PC-3 (cell line): ENCODE results near the gene HAPLN2. TPM values are rescaled to one million over a fixed set of nuclear protein-coding genes. Genes with fewer than 3 reads are reported as not detected.

ENCODE experiments used
- ATAC-seq: fragments of 200-7000 bp; cut with Tn5 transposase; 2 replicates; pipeline ENCODE4 v1.9.1; 2020; ENCODE audit warnings: mild to moderate bottlenecking, moderate library complexity
- BruUV-seq: library from RNA; stranded (reverse); fragments of 400-500 nt; replicated peaks from 2 replicates; lab custom pipeline; 2021; lab: Mats Ljungman, UMichigan
- CTCF ChIA-PET: fragments of 300-600 bp; sonication (Branson Sonifier 250); formaldehyde crosslinking; loops from one replicate; lab custom pipeline; 2022; ENCODE audit warnings: antibody characterized with exemption; lab: Charles Lee
- POLR2A ChIA-PET: fragments of 300-600 bp; sonication (Branson Sonifier 250); formaldehyde crosslinking; loops from one replicate; lab custom pipeline; 2022; ENCODE audit warnings: antibody characterized with exemption; ENCODE audit not compliant: unreplicated experiment; lab: Charles Lee
- DNase-seq: peaks from one replicate; pipeline ENCODE4 v3.0.0-alpha.2; 2015
- H2AFZ ChIP-seq: fragments of 300-600 bp; sonication (generic); 2 replicates; pipeline ENCODE4 v1.6.0; 2016; ENCODE audit warnings: antibody characterized with exemption, low read length
- H3F3A ChIP-seq: fragments of 300-600 bp; sonication (generic); one replicate; pipeline ENCODE4 v1.6.0; 2017; ENCODE audit warnings: antibody characterized with exemption, low read length, control low read depth, mild to moderate bottlenecking; ENCODE audit not compliant: unreplicated experiment
- H3K27ac ChIP-seq: fragments of 300-600 bp; sonication (generic); 2 replicates; pipeline ENCODE4 v1.5.1; 2016; ENCODE audit warnings: mild to moderate bottlenecking, low read length
- H3K27me3 ChIP-seq: fragments of 300-600 bp; sonication (generic); 2 replicates; pipeline ENCODE4 v1.6.1; 2016; ENCODE audit warnings: low read length, mixed read lengths
- H3K36me3 ChIP-seq: fragments of 300-600 bp; sonication (generic); 2 replicates; pipeline ENCODE4 v1.6.1; 2016; ENCODE audit warnings: low read depth, mixed run types, low read length, mixed read lengths
- H3K4me1 ChIP-seq: fragments of 300-600 bp; sonication (generic); 2 replicates; pipeline ENCODE4 v1.5.1; 2016; ENCODE audit warnings: low read length; ENCODE audit not compliant: insufficient read depth
- H3K4me2 ChIP-seq: fragments of 300-600 bp; sonication (generic); 2 replicates; pipeline ENCODE4 v1.6.0; 2016; ENCODE audit warnings: low read length
- H3K4me3 ChIP-seq: fragments of 300-600 bp; sonication (generic); 2 replicates; pipeline ENCODE4 v1.5.1; 2016; ENCODE audit warnings: mild to moderate bottlenecking, low read length, mixed read lengths
- H3K79me2 ChIP-seq: fragments of 300-600 bp; sonication (generic); 2 replicates; pipeline ENCODE4 v1.6.1; 2017; ENCODE audit warnings: low read length, mixed read lengths
- H3K9ac ChIP-seq: fragments of 300-600 bp; sonication (generic); 2 replicates; pipeline ENCODE4 v1.6.0; 2016; ENCODE audit warnings: mild to moderate bottlenecking, low read length
- H3K9me2 ChIP-seq: fragments of 300-600 bp; sonication (generic); replicated peaks from 2 replicates; pipeline ENCODE4 v1.6.1; 2016; ENCODE audit warnings: mixed run types, low read length, mixed read lengths
- H3K9me3 ChIP-seq: fragments of 300-600 bp; sonication (generic); 2 replicates; pipeline ENCODE4 v1.6.1; 2016; ENCODE audit warnings: low read length, mixed read lengths
- H4K20me1 ChIP-seq: fragments of 300-600 bp; sonication (generic); 2 replicates; pipeline ENCODE4 v1.6.1; 2016; ENCODE audit warnings: low read length, mixed read lengths
- CTCF ChIP-seq: fragments of 300-600 bp; sonication (generic); conservative IDR thresholded peaks from 2 replicates; pipeline ENCODE4 v1.5.1; 2017; ENCODE audit warnings: antibody characterized with exemption, low read depth, mild to moderate bottlenecking, low read length
- EZH2 ChIP-seq: fragments of 300-600 bp; sonication (generic); IDR thresholded peaks from one replicate; pipeline ENCODE4 v1.6.1; 2017; ENCODE audit warnings: antibody characterized with exemption, mild to moderate bottlenecking, low read length; ENCODE audit not compliant: unreplicated experiment
- EZH2phosphoT487 ChIP-seq: fragments of 300-600 bp; sonication (generic); IDR thresholded peaks from 2 replicates; pipeline ENCODE4 v1.6.1; 2018; ENCODE audit warnings: mild to moderate bottlenecking, antibody characterized with exemption, low read length, borderline replicate concordance
- intact Hi-C: fragments of 100-400 bp; cut with micrococcal nuclease; formaldehyde crosslinking; loops from 2 replicates; pipeline ENCODE4 v1.9.0; 2023
- total RNA-seq: library from RNA; depleted of rRNA; stranded (reverse); fragments of >200 nt; gene quantifications from 2 replicates; pipeline ENCODE4 v1.2.3, GENCODE V29; 2014

Gene HAPLN2
- total RNA-seq, 1 experiment from 2014 or later: 1.1 TPM

GRCh38 chr1:156645666-156646065 lies 26.5 kb downstream of the HAPLN2 start:
- Histone ChIP-seq H3K36me3 (no peaks in the 10 kb centered on the region), H3K27me3 (peaks cover 18% of the 10 kb centered on the region)
- POLR2A ChIA-PET: no interaction called here

GRCh38 chr1:156646738-156647211 lies 27.6 kb downstream of the HAPLN2 start:
- CTCF ChIA-PET: no interaction called here
- no peaks in the 10 kb centered on the region for H3K4me1 ChIP-seq
- ATAC-seq (no peak), DNase-seq (no peak)
- no peaks in the 10 kb centered on the region for H4K20me1 ChIP-seq
- H3K36me3 ChIP-seq: no peaks in the 10 kb centered on the region
- no peak overlapping the region for H3K4me3 ChIP-seq
- peaks cover 8% of the 10 kb centered on the region for H3K27me3 ChIP-seq
- H3K9me3 ChIP-seq: no peaks in the 10 kb centered on the region
- no peaks in the 10 kb centered on the region for H3K79me2 ChIP-seq
- BruUV-seq: no TSS peak
- H3K9me2 ChIP-seq: no peaks in the 10 kb centered on the region
- H2AFZ ChIP-seq: no peak overlapping the region
- no peak for TF ChIP-seq EZH2phosphoT487
- no peak for TF ChIP-seq EZH2
- no peak for TF ChIP-seq CTCF
- intact Hi-C loops: no loop called here
- H3K9ac ChIP-seq: no peak overlapping the region
- H3F3A ChIP-seq: no peaks in the 10 kb centered on the region
- POLR2A ChIA-PET: no interaction called here
- no peak overlapping the region for H3K27ac ChIP-seq
- H3K4me2 ChIP-seq: no peak overlapping the region

More at GRCh38 chr1:156645666-156646065, 26.5 kb downstream of the HAPLN2 start:
- Histone ChIP-seq H3K9me2 (no peaks in the 10 kb centered on the region), H3K9ac (no peak overlapping the region), H3K9me3 (no peaks in the 10 kb centered on the region), H3K4me1 (no peaks in the 10 kb centered on the region), H4K20me1 (no peaks in the 10 kb centered on the region), H3K27ac (no peak overlapping the region), H3F3A (no peaks in the 10 kb centered on the region), H3K4me3 (no peak overlapping the region), H2AFZ (no peak overlapping the region), H3K4me2 (no peak overlapping the region), H3K79me2 (no peaks in the 10 kb centered on the region)
- ATAC-seq: no peak
- no peak for DNase-seq
- CTCF ChIA-PET: no interaction called here
- no TSS peak for BruUV-seq
- no peak for TF ChIP-seq CTCF
- no peak for TF ChIP-seq EZH2phosphoT487
- no peak for TF ChIP-seq EZH2
- intact Hi-C loops: no loop called here

GRCh38 chr1:156647351-156647750 lies 28.1 kb downstream of the HAPLN2 start:
- CTCF ChIA-PET: no interaction called here
- H3K4me3 ChIP-seq: no peak overlapping the region
- no peaks in the 10 kb centered on the region for H3K36me3 ChIP-seq
- ATAC-seq (no peak), DNase-seq (no peak)
- intact Hi-C loops: no loop called here
- H3K27ac ChIP-seq: no peak overlapping the region
- H3K4me1 ChIP-seq: no peaks in the 10 kb centered on the region
- no peaks in the 10 kb centered on the region for H3K9me3 ChIP-seq
- POLR2A ChIA-PET: no interaction called here
- H3K4me2 ChIP-seq: no peak overlapping the region
- no peaks in the 10 kb centered on the region for H3K79me2 ChIP-seq
- no peaks in the 10 kb centered on the region for H4K20me1 ChIP-seq
- no peak overlapping the region for H2AFZ ChIP-seq
- no peak for TF ChIP-seq EZH2phosphoT487
- TF ChIP-seq EZH2: no peak
- no peak for TF ChIP-seq CTCF
- no peak overlapping the region for H3K9ac ChIP-seq
- H3K27me3 ChIP-seq: peaks cover 3% of the 10 kb centered on the region
- BruUV-seq: no TSS peak
- H3K9me2 ChIP-seq: no peaks in the 10 kb centered on the region
- no peaks in the 10 kb centered on the region for H3F3A ChIP-seq
